MM.1S (cell line): Measurements from ENCODE around the gene USP37.

ENCODE experiments used
- CTCF ChIP-seq: fragments of 300-600 bp; sonication (generic); IDR thresholded peaks from 2 replicates; pipeline ENCODE4 v1.5.1; 2016; ENCODE audit warnings: antibody characterized with exemption, low read length, mixed read lengths
- EZH2 ChIP-seq: fragments of 300-600 bp; sonication (generic); optimal IDR thresholded peaks from 2 replicates; pipeline ENCODE3; 2017; ENCODE audit warnings: low read depth, mild to moderate bottlenecking, antibody characterized with exemption, low read length, mixed read lengths
- EZH2phosphoT487 ChIP-seq: fragments of 300-600 bp; sonication (generic); IDR thresholded peaks from 2 replicates; pipeline ENCODE4 v1.6.1; 2018; ENCODE audit warnings: antibody characterized with exemption, low read length

GRCh38 chr2:218471982-218472381 is 96.2 kb downstream of the USP37 start:
- TF ChIP-seq CTCF (no peak), EZH2phosphoT487 (no peak), EZH2 (no peak)
